A549 (cell line): ENCODE data around the gene RECK. TPM values are rescaled to one million over a fixed set of nuclear protein-coding genes. Genes with fewer than 3 reads are reported as not detected.

Source experiments
- ATAC-seq, 2 experiments: fragments of 200-7000 bp in 1 of 2; fragments of >200 bp in 1 of 2; cut with Nextera tagmentation in 1 of 2; cut with Tn5 transposase in 1 of 2; 3 replicates each; pipeline versions ENCODE4 v1.8.0 to v1.9.1; 2018 to 2020; ENCODE audit warnings: mild to moderate bottlenecking in 1 of 2, moderate library complexity in 1 of 2
- CTCF ChIA-PET: fragments of 300-600 bp; sonication (Branson Sonifier 250); formaldehyde crosslinking; extraction: SDS; loops from one replicate; lab custom pipeline; 2021; ENCODE audit warnings: antibody characterized with exemption, inconsistent platforms; lab: Yijun Ruan, JAX
- POLR2A ChIA-PET: fragments of 350-600 bp; formaldehyde crosslinking; extraction: SDS; loops from one replicate; lab custom pipeline; 2021; ENCODE audit warnings: antibody characterized with exemption, inconsistent platforms; lab: Yijun Ruan, JAX
- DNase-seq, 2 experiments: peaks; one replicate each; pipeline versions ENCODE4 v3.0.0 to v3.0.0-alpha.2; 2011 to 2016; ENCODE audit warnings: low read depth in 1 of 2, low spot score in 1 of 2
- FAIRE-seq: peaks from 2 replicates; lab custom pipeline; 2011; peaks lifted over from hg19 to GRCh38; lab: Jason Lieb, UNC
- H3K27ac ChIP-seq, 2 experiments: fragments of >200 bp; sonication (Bioruptor Twin); formaldehyde crosslinking; 3 replicates each; pipeline ENCODE4 v1.5.1; 2016 to 2017
- H3K4me1 ChIP-seq: fragments of >200 bp; sonication (Bioruptor Twin); formaldehyde crosslinking; 3 replicates; pipeline ENCODE4 v1.6.1; 2016
- H3K4me2 ChIP-seq: fragments of >200 bp; sonication (Bioruptor Twin); formaldehyde crosslinking; 3 replicates; pipeline ENCODE4 v1.6.1; 2016
- H3K4me3 ChIP-seq: fragments of >200 bp; sonication (Bioruptor Twin); formaldehyde crosslinking; 3 replicates; pipeline ENCODE4 v1.5.1; 2016
- H3K9me3 ChIP-seq: fragments of >200 bp; sonication (Bioruptor Twin); formaldehyde crosslinking; 3 replicates; pipeline ENCODE4 v1.6.1; 2016
- CHD2 ChIP-seq: fragments of 150-350 bp; IDR thresholded peaks from 2 replicates; pipeline ENCODE4 v1.6.1; 2014; ENCODE audit warnings: low read length; ENCODE audit not compliant: partially characterized antibody
- CHD4 ChIP-seq: fragments of 200-600 bp; sonication (generic); IDR thresholded peaks from 2 replicates; pipeline ENCODE4 v1.6.1; 2016; ENCODE audit warnings: antibody characterized with exemption, mild to moderate bottlenecking, borderline replicate concordance
- E2F6 ChIP-seq: IDR thresholded peaks from 2 replicates; pipeline ENCODE4 v1.6.1; 2012; ENCODE audit warnings: low read depth, borderline replicate concordance
- ESRRA ChIP-seq: fragments of 150-350 bp; IDR thresholded peaks from 2 replicates; pipeline ENCODE4 v1.6.1; 2014; ENCODE audit warnings: mild to moderate bottlenecking, low read length, borderline replicate concordance
- GATA3 ChIP-seq: IDR thresholded peaks from 2 replicates; pipeline ENCODE4 v1.6.1; 2012; ENCODE audit warnings: borderline replicate concordance
- HDAC2 ChIP-seq: fragments of 200-600 bp; sonication (generic); IDR thresholded peaks from 2 replicates; pipeline ENCODE4 v1.6.1; 2016
- HEYL ChIP-seq: fragments of 250-450 bp; sonication (Bioruptor Pico); IDR thresholded peaks from 2 replicates; pipeline ENCODE4 v1.8.0; 2021; ENCODE audit warnings: mild to moderate bottlenecking, moderate library complexity
- HMGXB4 ChIP-seq: fragments of 250-450 bp; sonication (Bioruptor Pico); IDR thresholded peaks from 2 replicates; pipeline ENCODE4 v1.5.0; 2021; ENCODE audit warnings: mild to moderate bottlenecking, moderate library complexity, borderline replicate concordance
- HOXA7 ChIP-seq: fragments of 250-450 bp; sonication (Bioruptor Pico); IDR thresholded peaks from 2 replicates; pipeline ENCODE4 v1.5.0; 2020; ENCODE audit warnings: mild to moderate bottlenecking, moderate library complexity
- HOXB13 ChIP-seq: fragments of 250-450 bp; sonication (Bioruptor Pico); IDR thresholded peaks from 2 replicates; pipeline ENCODE4 v1.5.0; 2020; ENCODE audit warnings: low read depth, mild to moderate bottlenecking, moderate library complexity
- KDM1A ChIP-seq: fragments of 200-600 bp; sonication (generic); IDR thresholded peaks from 2 replicates; pipeline ENCODE4 v1.6.1; 2016; ENCODE audit warnings: low read depth, mild to moderate bottlenecking
- KDM5A ChIP-seq: fragments of 200-600 bp; sonication (generic); IDR thresholded peaks from 2 replicates; pipeline ENCODE4 v1.6.1; 2016; ENCODE audit warnings: antibody characterized with exemption, mild to moderate bottlenecking
- NPAS2 ChIP-seq: fragments of 250-450 bp; sonication (Bioruptor Pico); IDR thresholded peaks from 2 replicates; pipeline ENCODE4 v1.8.0; 2022; ENCODE audit warnings: mild to moderate bottlenecking, moderate library complexity, borderline replicate concordance
- NR3C1 ChIP-seq: fragments of >200 bp; sonication (Bioruptor Twin); formaldehyde crosslinking; IDR thresholded peaks from 3 replicates; pipeline ENCODE4 v1.6.1; 2017
- POLR2A ChIP-seq: IDR thresholded peaks from 2 replicates; pipeline ENCODE4 v1.6.1; 2012; ENCODE audit warnings: mild to moderate bottlenecking, low read length
- RAD21 ChIP-seq, 2 experiments: fragments of >200 bp in 1 of 2; sonication (Bioruptor Twin) in 1 of 2; formaldehyde crosslinking in 1 of 2; IDR thresholded peaks in 1 of 2; conservative IDR thresholded peaks in 1 of 2; 2 replicates in 1 of 2; 3 replicates in 1 of 2; pipeline ENCODE4 v1.6.1; 2012 to 2018; ENCODE audit warnings: inconsistent platforms in 1 of 2
- RARB ChIP-seq: fragments of 250-450 bp; sonication (Bioruptor Pico); IDR thresholded peaks from 2 replicates; pipeline ENCODE4 v1.8.0; 2021; ENCODE audit warnings: mild to moderate bottlenecking, moderate library complexity
- TP53 ChIP-seq: fragments of 250-450 bp; sonication (Bioruptor Pico); IDR thresholded peaks from 2 replicates; pipeline ENCODE4 v1.5.0; 2021; ENCODE audit warnings: mild to moderate bottlenecking, moderate library complexity
- ZC3H11A ChIP-seq: fragments of 450-650 bp; IDR thresholded peaks from 2 replicates; pipeline ENCODE4 v1.6.1; 2014; ENCODE audit warnings: antibody characterized with exemption, mild to moderate bottlenecking
- ZFP36 ChIP-seq: fragments of 450-650 bp; IDR thresholded peaks from 2 replicates; pipeline ENCODE4 v1.6.1; 2014; ENCODE audit warnings: borderline replicate concordance; ENCODE audit not compliant: partially characterized antibody
- ZNF302 ChIP-seq: fragments of 250-450 bp; sonication (Bioruptor Pico); IDR thresholded peaks from 2 replicates; pipeline ENCODE4 v1.9.0; 2021; ENCODE audit warnings: inconsistent platforms, mild to moderate bottlenecking, moderate library complexity
- WGBS: methylation state at CpG from one replicate; pipeline ENCODE4 v1.1.6; 2017; ENCODE audit errors: missing lambda C conversion rate; 5-methylcytosine and 5-hydroxymethylcytosine counted together
- polyA plus RNA-seq, 4 experiments: library from polyadenylated mRNA; depleted of rRNA in 3 of 4; stranded (reverse); fragments of >200 nt; fragmentation: RNase III in 1 of 4; extraction: RNeasy Plus Mini Kit Qiagen cat#74134 plus additional on column Dnase treatment in 1 of 4; gene quantifications; 2 replicates in 3 of 4; 3 replicates in 1 of 4; pipeline ENCODE4 v1.2.3, GENCODE V29; 2011 to 2017
- TF ChIP-seq, protein P1 (sequence below): fragments of >200 bp; sonication (Bioruptor Twin); formaldehyde crosslinking; IDR thresholded peaks from 2 replicates; pipeline ENCODE4 v1.6.1; 2016
- TF ChIP-seq, protein P2 (sequence below): fragments of 450-650 bp; IDR thresholded peaks from 2 replicates; pipeline ENCODE4 v1.6.1; 2014; ENCODE audit warnings: antibody characterized with exemption
- TF ChIP-seq, protein P3 (sequence below): fragments of 150-350 bp; IDR thresholded peaks from 2 replicates; pipeline ENCODE4 v1.6.1; 2014; ENCODE audit warnings: low read depth, mild to moderate bottlenecking, low read length
- TF ChIP-seq, protein P4 (sequence below): IDR thresholded peaks from 2 replicates; pipeline ENCODE4 v1.6.1; 2012

Gene RECK
- polyA plus RNA-seq, 2 of the 4 experiments (the other 2 are of a cell fraction) = 5.0 to 8.7 TPM

GRCh38 chr9:36138496-36138895, 101.8 kb downstream of the RECK start:
- no peaks in the 10 kb centered on the region for H3K9me3 ChIP-seq
- H3K4me2 ChIP-seq = no peak overlapping the region
- H3K27ac ChIP-seq = no peak overlapping the region
- ChIA-PET POLR2A (no interaction called here), CTCF (interaction anchor here (1.1 to 9.9 kb wide), 4 partner anchors 12 to 348 kb away, joined by 3 to 176 read pairs (median 10); partner anchors contain the start of gene CCIN)
- FAIRE-seq = no peak
- peaks cover 16% of the 10 kb centered on the region; the same call in 1 of the 3 replicates for H3K4me1 ChIP-seq
- no peak for TF ChIP-seq CHD2
- TF ChIP-seq HDAC2 = no peak
- no peak for TF ChIP-seq POLR2A
- TF ChIP-seq RARB (CRISPR knock-in tag) = no peak
- H3K4me3 ChIP-seq = no peak overlapping the region
- 92% methylated on average over 10 of the region's 10 CpGs for WGBS
- no peak for ATAC-seq
- DNase-seq = no peak

DNA sequence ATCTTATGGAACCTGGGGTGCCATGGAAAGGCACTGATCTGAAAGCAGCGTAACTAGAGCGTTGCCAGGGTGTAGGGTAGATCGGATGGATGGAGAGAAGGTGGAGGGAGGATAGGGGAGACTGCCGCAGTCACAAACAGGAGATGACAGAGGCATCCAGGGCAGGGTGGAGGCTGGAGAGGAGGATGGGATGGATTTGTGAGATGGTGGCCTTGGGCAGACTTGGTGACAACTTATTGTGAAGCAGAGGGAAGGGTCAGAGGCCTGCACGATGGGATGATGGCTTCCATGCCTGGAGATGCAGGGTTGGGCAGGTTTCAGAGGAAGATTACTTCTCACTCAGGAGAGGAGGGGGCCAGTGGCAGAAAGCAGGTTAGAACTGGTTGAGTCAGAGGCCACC, 102.2 kb downstream of the RECK start:
- FAIRE-seq (no peak), DNase-seq (no peak), ATAC-seq (no peak)
- ChIA-PET CTCF (interaction anchor here (1.1 to 9.9 kb wide), 6 partner anchors 10 to 130 kb away, joined by 3 to 176 read pairs (median 6); partner anchors contain the start of gene CCIN), POLR2A (no interaction called here)
- H3K4me3 ChIP-seq = no peak overlapping the region
- TF ChIP-seq HOXB13 = no peak
- TF ChIP-seq, protein P1, sequence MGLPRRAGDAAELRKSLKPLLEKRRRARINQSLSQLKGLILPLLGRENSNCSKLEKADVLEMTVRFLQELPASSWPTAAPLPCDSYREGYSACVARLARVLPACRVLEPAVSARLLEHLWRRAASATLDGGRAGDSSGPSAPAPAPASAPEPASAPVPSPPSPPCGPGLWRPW = no peak
- TF ChIP-seq ZNF302 (CRISPR knock-in tag) = no peak
- TF ChIP-seq HEYL (CRISPR knock-in tag) = no peak
- no peak for TF ChIP-seq CHD4
- no peak for TF ChIP-seq GATA3
- TF ChIP-seq HOXA7 (CRISPR knock-in tag) = no peak
- TF ChIP-seq KDM1A = no peak
- no peak for TF ChIP-seq CHD2
- no peak for TF ChIP-seq TP53
- no peak for TF ChIP-seq NPAS2 (CRISPR knock-in tag)
- TF ChIP-seq, protein P2, sequence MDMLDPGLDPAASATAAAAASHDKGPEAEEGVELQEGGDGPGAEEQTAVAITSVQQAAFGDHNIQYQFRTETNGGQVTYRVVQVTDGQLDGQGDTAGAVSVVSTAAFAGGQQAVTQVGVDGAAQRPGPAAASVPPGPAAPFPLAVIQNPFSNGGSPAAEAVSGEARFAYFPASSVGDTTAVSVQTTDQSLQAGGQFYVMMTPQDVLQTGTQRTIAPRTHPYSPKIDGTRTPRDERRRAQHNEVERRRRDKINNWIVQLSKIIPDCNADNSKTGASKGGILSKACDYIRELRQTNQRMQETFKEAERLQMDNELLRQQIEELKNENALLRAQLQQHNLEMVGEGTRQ = no peak
- H3K27ac ChIP-seq = no peak overlapping the region
- H3K4me1 ChIP-seq = peaks cover 16% of the 10 kb centered on the region; the same call in 1 of the 3 replicates
- 92% methylated on average over 5 of the region's 5 CpGs for WGBS
- H3K4me2 ChIP-seq = no peak overlapping the region
- H3K9me3 ChIP-seq = no peaks in the 10 kb centered on the region

DNA sequence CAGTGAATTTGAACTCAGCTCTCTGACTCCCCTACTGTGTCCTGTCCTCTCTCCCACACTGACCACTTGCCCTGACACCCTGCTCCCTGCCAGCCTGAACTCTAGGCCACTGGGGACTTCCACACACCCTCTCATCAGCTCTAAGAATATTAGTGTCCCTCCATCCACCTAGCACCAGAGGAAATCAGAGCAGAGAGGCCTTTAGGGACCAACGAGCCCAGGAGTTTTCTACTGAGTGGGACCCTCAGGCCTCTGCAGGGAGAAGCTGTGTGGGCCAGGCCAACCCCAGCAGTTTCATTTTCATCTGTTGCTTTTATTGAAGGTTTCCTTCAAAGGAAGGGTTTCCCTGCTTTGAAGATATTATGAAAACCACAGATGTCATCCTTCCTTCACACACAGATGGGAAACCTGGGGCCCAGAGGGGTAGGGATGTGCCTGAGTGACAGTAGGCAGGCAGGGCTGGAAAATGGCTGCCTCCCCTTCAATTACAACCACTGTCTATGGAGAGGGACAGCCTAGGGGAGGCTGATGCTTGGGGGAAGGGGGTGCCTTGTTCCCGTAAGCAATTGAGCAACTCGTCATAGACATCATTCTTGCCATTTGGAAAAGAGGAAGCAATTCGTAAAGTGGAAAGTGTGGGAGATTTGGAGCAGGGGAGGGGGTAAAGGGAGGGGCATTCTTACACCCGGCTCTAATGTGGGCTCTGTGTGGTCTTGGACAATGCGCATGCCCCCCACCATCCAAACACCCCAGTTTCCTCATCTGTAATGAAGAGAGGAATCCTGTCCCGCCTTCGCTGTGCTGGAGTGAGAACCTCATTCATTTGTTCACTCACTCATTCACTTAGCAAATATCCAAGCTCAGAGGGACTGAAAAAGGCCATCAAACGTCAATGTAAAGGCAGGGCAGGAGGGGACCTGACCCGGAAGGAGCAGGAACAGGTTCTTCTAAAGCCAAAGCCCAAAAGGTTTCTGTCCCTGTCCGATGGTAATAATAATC, 103.7 kb downstream of the RECK start:
- H3K4me2 ChIP-seq = no peak overlapping the region
- CTCF ChIA-PET = interaction anchor here (0.6 to 9.9 kb wide), 21 partner anchors 9 to 188 kb away, joined by 3 to 176 read pairs (median 4); partner anchors contain the start of gene CCIN
- ATAC-seq (no peak), DNase-seq (no peak), FAIRE-seq (no peak)
- 85% methylated on average over 11 of the region's 11 CpGs for WGBS
- no peak overlapping the region for H3K27ac ChIP-seq
- peaks cover 16% of the 10 kb centered on the region; the same call in 1 of the 3 replicates for H3K4me1 ChIP-seq
- H3K9me3 ChIP-seq = peaks cover 3% of the 10 kb centered on the region; the same call in 1 of the 3 replicates
- POLR2A ChIA-PET = no interaction called here
- H3K4me3 ChIP-seq = no peak overlapping the region
- TF ChIP-seq KDM5A (no peak), HOXA7 (CRISPR knock-in tag) (no peak), RAD21 (conservative IDR thresholded peaks at IDR 0.05 in 1 of 2, IDR thresholded peaks at IDR 0.05 in 1 of 2) (no peak), E2F6 (no peak), NR3C1 (no peak), ZFP36 (no peak), ESRRA (no peak), ZC3H11A (no peak), RARB (CRISPR knock-in tag) (no peak), HMGXB4 (CRISPR knock-in tag) (no peak)
- TF ChIP-seq, protein P3, sequence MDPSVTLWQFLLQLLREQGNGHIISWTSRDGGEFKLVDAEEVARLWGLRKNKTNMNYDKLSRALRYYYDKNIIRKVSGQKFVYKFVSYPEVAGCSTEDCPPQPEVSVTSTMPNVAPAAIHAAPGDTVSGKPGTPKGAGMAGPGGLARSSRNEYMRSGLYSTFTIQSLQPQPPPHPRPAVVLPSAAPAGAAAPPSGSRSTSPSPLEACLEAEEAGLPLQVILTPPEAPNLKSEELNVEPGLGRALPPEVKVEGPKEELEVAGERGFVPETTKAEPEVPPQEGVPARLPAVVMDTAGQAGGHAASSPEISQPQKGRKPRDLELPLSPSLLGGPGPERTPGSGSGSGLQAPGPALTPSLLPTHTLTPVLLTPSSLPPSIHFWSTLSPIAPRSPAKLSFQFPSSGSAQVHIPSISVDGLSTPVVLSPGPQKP = no peak
- TF ChIP-seq, protein P4, sequence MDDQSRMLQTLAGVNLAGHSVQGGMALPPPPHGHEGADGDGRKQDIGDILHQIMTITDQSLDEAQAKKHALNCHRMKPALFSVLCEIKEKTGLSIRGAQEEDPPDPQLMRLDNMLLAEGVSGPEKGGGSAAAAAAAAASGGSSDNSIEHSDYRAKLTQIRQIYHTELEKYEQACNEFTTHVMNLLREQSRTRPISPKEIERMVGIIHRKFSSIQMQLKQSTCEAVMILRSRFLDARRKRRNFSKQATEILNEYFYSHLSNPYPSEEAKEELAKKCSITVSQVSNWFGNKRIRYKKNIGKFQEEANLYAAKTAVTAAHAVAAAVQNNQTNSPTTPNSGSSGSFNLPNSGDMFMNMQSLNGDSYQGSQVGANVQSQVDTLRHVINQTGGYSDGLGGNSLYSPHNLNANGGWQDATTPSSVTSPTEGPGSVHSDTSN = no peak
